DMS79 (cell line): ENCODE measurements around the gene POU6F1.

Experiments
- DNase-seq: peaks from one replicate; lab custom pipeline; 2025; lab: John Stamatoyannopoulos, UW

POU6F1 gene

DNA sequence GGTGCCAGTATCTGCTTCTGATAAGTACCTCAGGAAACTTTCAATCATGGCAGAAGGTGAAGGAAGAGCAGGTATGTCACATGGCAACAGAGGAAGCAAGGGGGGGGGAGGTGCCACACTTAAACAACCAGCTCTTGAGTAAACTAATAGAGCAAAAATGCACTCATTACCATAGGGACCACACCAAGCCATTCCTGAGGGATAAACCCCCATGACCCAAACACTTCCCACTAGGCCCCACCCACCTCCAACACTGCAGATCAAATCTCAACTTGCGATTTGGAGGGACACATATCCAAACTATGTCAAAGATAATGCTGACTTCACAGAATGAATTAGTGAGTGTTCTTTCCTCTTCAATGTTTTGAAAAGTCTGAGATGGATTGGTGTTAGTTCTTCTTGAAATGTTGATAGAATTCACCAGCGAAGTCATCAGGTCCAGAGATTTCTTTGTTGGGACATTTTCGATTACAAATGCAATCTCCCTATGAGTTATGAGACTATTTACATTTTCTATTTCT, 61.6 kb downstream of the POU6F1 start:
- DNase-seq, result no peak

DNA sequence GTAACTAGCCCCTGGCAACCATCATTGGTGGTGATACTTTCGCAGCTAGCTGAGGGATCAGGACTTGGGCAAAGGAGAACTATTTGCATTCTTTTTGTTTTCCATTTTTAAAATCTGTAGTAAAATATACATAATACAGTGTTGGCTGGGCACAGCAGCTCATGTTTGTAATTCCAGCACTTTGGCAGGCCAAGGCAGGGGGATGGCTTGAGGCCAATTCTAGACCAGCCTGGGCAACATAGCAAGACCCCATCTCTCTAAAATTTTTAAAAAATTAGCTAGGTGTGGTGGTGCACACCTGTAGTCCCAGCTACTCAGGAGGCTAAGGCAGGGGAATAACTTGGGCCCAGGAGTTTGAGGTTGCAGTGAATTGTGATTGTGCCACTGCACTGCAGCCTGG, 64.9 kb downstream of the POU6F1 start:
- no peak for DNase-seq

DNA sequence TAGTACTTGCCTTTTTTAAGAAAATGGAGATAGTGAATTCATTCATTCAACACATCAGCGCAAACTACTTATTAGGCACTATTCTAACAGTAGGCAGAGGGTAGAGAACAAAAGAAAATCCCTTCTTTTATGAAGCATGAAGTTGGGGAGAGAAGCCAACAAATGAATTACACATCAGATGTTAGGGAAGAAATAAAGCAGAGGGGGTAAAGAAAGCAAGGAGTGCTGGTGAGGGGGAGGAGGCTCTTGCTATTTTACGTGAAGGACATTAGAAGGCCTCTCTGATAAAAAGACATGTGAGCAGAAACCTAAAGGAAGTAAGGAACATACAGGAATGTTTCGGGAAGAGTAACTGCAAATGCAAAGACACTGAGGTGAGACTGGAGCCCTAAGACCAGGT, 67.1 kb downstream of the POU6F1 start:
- no peak for DNase-seq

DNA sequence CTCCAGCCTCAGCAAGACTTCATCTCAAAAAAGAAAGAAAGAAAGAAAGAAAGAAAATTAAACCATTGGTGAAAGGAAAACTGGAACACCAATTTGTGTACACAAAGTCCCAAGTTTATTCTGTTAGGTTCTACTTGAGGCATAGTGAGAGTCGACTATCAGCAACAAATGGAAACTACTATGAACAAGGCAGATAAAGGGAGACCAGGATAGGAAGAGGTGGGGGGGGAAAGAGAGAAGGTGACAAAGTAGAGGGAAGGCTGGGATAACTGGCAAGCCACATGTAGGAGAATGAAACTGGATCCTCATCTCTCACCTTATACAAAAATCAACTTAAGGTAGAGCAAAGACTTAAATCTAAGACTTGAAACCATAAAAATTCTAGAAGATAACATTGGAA, 70.6 kb downstream of the POU6F1 start:
- DNase-seq, result no peak

DNA sequence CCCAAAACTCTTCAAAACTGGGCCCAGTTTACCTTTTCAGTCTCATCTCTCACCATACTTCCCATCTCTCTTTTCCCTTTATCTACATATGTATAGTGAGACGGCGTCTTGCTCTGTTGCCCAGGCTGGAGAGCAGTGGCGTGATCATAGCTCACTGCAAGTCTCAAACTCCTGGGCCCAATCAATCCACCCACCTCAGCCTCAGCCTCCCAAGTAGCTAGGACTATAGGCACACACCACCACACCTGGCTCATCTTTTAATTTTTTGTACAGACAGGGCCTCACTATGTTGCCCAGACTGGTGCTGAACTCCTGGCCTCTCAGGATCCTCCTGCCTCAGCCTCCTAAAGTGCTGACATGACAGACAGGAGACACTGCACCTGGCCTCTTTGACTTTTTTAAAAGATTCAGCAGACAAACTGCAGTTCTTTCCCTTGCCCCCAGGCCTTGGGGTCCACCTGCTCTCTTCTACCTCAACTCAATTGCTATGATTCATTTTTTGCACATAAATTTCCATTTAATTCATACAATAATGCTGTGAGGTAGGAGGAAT, 78.5 kb downstream of the POU6F1 start:
- no peak for DNase-seq
